NOMO-1 treated with dmso at 0.1 percent for 144 hours (cell line): ENCODE measurements around the gene PDLIM1.
A peak's percentile ranks its signal among the peaks of the same experiment; 100 is the strongest.
"Not testable (repeated sequence)": the region's sequence is repeated elsewhere in the genome, so short reads cannot be mapped to it uniquely, and the experiment has no call there.

Experiments
- DNase-seq: peaks from one replicate; lab custom pipeline; 2025; ENCODE audit not compliant: unreplicated experiment; lab: John Stamatoyannopoulos, UW

The PDLIM1 gene

DNA sequence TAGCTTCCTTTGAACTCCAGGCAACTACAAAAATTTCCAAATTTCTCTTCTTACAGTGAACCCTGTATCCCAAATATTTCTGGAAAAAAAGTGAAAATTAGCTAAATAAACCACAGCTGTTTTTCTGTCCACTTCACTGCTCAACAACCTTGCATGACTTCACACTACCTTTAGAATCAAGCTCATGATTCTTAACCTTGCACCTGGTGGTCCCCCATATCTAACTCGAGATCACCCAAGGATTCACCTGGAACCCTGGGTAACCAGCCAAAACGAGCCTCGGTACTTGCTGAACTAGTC lies 47.5 kb downstream of the PDLIM1 start:
- no peak for DNase-seq

DNA sequence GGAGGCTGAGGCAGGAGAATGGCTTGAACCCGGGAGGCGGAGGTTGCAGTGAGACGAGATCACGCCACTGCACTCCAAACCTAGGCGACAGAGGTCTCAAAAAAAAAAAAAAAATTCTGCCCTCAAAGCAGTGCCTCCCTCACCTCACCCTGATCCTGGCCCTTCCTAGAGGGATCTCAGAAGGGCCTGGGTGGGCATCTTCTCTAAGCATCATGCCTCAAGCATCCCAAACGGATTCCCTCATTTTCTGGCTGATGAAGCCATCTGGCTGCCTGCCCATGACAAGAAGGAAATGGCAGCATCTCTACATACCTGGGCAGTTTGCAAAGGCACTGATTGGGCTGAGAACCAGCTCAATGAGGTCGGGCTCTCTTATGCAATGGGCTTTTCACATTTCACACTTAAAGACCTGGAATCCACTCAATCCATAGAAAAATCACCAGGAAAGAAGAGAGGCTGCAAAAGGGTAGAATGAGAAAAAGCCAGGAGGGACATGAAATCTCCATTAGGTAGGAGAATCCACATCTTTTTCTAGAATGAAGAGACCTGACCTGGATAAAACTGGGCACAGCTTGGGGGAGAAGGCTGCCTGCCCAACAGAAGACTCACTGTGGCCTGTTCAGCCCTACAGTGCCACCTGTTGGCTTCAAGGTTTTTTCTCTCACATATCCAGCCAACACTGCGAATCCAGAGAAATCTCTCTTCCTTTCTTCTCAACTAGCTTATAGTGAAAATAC lies 48.1 kb downstream of the PDLIM1 start:
- DNase-seq: no peak

DNA sequence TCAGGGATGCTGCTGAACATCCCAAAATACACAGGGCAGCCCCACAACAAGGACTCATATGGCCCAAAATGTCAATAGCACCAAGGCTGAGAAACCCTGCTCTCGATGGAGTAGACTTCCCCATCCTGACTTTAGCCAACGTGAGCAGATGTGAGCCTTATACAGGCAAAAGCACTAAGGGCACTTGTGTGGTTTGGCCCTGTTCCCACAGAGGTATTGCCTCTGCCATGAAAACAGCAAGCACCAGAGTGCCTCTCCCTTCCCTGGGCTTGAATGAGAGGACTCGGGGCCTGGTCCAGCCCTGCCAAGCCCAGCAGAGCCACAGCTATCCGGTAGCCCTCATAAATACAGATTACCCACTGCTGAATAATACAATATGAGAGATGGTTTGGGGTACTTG lies 49.3 kb downstream of the PDLIM1 start:
- no peak for DNase-seq

DNA sequence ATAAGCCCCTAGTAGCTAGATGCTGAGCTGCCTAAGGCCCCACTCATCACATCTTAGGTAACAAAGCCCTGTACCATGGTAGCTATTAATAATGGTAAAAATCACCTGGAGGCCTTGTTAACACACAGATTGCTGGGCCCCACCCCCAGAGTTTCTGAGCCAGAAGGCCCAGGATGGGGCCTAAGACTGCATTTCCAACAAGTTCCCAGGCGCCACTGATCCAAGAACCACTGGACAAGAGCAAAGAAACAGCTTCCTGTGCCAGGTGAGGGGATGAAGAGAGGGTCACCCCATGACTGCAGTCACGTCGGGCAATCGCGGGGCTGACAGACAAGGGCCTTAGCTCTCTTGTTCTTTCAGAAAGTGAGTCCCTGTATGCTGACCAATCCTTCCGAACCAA lies 50.0 kb downstream of the PDLIM1 start:
- DNase-seq: no peak

DNA sequence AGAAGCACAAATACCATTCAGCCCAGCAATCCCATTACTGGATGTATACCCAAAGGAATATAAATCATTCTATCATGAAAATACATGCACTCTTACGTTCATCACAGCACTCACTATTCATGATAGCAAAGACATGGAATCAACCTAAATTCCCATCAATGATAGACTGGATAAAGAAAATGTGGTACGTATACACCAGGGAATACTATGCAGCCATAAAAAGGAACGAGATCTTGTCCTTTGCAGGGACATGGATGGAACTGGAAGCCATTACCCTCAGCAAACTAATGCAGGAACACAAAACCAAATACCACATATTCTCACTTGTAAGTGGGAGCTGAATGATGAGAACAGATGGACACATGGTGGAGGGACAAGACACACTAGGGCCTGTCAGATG lies 50.7 kb downstream of the PDLIM1 start:
- DNase-seq: not testable (repeated sequence)

DNA sequence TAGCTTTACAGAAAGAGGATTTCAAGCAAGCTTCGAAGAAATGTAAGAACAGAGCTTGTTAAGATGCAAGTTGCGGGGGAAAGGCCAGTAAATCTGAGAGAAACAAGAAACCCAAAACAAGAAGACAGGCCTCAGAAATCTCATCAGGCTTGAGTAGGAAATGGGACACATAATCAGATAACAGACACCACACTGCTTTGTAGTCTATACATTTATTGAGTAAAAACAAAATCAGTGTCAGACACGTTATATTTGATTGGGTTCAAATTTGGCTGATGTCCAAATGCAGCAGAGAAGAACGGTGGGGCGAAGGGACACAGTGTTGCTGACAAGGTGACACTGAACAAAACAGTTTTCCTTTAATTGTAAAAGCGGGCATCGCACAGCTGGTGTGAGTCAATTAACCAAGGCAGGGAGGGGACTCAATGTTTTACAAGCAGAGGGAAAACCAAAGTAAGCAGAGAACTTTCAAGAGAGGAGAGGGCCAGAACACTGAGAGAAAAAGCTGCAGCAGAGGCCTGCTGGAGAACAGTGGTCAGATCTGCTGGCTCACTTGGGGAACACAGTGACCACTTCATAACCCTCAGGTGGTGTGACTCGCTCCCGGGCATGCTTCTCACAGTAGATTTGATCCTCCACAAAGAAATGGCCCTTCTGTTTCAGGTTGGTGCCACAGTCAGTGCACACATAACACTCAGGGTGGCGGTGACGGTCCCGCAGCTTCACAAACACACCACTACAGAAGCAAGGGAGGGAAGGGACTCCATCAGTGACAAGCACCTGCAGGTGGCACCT lies 53.2 kb downstream of the PDLIM1 start:
- no peak for DNase-seq

DNA sequence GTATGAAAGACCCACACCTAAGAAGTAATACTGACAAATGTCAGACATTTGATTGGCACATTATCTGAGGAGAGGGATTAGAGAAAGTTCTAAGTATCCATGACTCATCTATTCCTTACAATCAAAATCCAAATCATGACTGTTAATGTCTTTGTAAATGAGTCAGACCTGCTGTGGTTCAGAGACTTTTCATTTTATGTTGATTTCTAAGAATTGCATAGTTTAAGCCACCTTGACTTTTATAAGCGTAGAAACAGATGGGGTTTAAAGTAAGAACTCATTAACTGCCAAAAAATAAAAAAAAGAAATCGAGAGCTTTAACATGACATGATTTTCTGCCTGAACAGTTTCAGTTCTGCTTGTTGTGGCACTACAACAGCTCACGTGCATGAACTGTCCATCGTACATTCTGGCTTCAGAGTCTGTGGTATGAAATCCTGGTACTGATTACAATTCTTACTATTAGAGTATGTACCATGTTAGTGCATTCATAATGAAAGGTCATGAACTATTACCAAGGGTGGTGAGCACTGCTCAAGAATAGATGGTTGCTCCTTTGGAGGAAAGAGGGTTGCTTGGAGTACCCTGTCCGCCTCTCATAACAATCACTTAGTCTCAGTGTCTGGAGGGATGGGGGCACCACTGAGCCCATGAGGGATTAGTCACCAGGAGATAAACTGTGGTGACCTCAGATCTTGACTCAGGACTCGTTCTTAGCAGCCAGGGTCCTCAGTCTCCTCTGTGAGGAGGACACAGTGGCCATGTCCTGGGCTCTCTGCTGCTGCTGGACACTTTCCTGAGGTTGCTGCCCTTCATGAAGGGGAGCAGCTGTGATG lies 54.5 kb downstream of the PDLIM1 start:
- peak; percentile 34 for DNase-seq

DNA sequence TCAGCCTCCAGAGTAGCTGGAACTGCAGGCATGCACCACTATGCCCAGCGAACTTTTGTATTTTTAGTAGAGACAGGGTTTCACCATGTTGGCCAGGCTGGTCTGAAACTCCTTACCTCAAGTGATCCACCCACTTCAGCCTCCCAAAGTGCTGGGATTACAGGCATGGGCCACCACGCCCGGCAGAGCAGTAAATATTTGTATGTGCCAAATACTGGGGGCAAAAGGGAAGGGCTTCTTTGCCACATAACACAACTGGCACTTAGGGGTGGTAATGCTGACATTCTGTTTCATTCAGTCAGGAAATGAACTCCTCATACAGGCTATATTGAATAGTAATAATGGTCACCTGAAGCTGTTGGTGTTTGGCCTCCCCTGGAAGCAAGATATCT lies 55.1 kb downstream of the PDLIM1 start:
- no peak for DNase-seq

DNA sequence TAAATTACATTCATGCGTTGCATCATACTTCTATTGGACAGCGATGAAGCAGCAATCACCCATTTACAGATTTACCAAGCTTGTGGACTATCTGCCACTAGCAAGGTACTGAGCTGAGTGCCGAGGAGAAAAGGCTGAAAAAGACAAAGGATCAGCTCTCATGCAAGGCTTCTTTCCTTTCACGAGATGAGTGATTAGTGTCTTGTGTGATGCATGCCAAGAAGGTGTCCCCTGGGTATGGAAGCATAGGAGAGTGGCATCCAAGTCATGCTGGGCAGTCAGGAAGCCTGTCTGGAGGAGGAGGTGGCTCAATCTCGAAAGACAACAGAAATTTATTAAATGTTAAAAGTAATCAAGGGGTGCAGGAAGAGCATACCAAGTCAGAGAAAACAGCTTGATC lies 55.9 kb downstream of the PDLIM1 start:
- DNase-seq: no peak

DNA sequence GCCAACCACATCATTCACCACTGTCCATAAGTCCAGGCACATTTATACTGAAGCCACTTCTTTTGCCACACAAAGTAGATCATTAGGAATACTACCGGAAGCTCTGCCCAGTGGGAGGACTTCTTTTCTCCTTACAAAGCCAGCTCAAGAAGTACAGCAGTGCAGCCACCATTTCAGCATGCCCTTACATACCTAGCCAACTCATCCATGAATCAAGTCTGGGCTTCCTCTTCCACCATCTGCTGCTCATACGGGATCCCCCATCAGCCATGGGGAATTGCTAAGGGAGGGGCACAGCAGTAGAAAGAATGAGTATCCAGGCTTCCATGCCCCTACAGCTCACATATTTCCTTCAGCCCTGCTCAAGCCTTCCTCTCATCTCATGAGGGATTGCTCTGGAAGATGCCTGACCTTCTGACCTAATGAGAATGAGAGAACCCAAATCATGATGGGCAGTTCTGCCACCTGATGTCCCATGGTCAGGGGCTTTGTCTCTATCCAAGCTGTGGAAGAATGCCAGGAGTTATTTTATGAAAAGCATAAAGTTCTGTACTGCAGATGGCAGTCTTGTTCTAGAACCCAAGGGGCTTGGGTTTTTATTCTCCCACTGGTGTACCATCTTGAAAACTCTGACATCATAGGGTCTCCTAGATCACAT lies 57.3 kb downstream of the PDLIM1 start:
- DNase-seq: no peak

DNA sequence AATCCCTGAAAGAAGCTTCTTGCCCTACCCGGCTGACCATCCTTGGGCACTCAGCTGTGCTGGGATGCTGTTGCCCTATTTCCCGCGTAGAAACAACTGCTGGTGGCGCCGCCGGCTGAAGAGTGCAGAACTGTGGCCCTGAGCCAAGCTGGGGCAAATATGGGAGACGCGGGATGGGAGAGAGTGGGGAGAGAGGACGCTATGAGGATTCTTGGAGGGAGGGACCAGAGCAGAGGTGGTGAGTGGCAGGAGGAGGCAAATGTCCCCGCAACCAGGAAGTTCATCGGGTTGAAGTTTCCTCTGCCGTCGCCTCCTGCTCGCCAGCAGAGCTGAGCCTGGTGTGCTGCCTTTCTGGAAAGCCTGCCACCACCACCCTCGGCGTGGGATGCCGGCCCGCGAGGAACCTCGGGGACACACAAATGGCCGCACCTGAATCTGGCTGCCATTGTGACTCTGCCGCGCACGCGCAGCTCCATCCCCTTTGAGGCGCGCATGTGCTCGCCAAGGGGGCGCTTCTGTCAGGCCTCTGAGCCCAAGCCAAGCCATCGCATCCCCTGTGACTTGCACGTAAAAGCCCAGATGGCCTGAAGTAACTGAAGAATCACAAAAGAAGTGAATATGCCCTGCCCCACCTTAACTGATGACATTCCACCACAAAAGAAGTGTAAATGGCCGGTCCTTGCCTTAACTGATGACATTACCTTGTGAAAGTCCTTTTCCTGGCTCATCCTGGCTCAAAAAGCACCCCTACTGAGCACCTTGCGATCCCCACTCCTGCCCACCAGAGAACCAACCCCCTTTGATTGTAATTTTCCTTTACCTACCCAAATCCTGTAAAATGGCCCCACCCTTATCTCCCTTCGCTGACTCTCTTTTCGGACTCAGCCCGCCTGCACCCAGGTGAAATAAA lies 59.9 kb downstream of the PDLIM1 start:
- not testable (repeated sequence) for DNase-seq

DNA sequence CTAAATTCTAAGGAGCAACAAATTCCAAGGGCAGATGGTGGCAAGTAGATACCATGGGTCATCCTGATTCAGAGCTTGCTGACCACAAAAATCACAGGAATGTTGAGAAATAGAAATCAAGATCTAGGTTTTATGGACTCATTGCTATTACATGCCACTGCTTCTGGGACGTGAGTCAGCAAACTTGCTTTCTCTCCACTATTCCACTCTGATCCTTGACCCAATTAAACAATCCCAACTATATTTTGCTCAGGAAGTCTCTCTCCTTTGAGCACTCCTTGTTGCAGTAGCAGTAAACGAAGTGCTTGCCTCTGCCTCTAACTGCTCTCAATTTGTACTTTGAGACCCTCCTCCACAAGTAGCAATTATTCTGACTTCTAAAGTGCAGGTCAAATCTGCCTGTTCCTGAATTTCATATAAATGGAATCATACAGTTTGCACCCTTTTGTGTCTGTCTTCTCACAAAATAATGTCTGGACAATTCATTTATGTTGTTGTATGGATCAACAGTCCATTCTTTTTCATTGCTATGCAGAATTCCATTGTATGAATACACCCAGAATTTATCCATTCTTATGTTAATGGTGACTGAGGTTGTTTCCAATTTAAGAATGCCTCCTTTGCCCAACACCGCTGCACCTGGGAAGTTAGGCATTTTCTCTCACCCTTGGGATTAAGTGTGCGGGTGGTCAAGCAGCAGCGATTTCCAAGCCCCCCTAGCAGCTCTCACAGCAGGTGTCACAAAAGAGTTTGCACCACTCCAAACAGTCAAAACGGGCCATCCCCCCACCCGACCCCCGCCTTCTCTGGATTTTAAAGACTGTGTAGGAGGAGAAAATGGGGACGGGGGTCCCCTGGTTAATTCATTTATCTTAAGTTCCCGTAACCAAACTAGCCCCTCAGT lies 60.8 kb downstream of the PDLIM1 start:
- no peak for DNase-seq

DNA sequence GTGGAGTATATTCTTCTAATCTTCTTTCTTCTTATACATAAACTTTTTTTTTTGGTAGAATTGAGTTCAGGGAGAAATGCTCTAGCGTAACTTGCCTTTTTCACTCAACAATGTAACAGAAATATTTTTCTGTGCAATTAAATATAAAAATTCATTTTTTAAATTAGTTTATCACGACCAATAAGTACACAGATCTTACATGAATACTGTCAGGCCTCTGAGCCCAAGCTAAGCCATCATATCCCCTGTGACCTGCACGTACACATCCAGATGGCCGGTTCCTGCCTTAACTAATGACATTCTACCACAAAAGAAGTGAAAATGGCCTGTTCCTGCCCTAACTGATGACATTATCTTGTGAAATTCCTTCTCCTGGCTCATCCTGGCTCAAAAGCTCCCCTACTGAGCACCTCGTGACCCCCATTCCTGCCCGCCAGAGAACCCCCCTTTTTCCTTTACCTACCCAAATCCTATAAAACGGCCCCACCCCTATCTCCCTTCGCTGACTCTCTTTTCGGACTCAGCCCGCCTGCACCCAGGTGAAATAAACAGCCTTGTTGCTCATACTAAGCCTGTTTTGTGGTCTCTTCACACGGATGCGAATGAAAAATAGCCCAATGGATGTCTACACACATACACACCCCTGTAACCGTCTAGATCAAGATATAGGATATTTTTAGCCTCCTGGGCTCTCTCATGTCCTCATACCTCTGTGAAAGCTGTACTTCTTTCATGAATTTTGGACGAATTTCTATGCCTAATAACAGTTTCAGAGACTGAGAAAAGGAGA lies 61.7 kb downstream of the PDLIM1 start:
- not testable (repeated sequence) for DNase-seq

DNA sequence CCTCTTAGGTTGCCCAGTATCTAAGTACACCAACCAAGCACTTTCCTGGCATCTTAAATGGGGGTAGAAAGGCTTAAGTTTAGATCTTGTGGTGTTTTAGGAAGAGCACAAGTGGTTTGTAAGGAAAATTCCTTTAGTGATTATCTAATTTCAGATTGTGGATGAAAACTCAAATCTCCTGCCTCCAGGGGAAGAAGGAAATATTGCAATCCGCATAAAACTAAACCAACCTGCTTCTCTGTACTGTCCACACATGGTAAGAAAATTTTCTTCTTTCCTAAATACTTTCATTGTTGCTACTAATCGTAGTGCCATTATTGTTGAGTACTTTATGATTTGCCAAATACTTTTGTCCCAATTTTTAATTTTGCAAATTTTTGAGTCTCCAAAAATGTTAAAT lies 65.7 kb downstream of the PDLIM1 start:
- no peak for DNase-seq

DNA sequence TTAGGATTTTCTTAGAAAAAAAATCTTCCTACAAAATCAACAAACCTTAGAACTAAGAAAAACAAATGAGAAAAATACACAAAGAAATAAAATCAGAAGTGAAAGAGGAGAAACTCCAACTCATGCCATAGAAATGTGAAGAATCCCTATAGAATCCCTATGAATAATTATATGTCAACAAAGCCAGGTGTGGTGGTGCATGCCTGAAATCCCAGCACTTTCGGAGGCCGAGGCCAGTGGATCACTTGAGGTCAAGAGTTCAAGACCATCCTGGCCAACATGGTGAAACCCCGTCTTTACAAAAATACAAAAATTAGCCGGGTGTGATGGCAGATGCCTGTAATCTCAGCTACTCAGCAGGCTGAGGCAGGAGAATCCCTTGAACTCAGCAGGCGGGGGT lies 69.7 kb downstream of the PDLIM1 start:
- DNase-seq: no peak

DNA sequence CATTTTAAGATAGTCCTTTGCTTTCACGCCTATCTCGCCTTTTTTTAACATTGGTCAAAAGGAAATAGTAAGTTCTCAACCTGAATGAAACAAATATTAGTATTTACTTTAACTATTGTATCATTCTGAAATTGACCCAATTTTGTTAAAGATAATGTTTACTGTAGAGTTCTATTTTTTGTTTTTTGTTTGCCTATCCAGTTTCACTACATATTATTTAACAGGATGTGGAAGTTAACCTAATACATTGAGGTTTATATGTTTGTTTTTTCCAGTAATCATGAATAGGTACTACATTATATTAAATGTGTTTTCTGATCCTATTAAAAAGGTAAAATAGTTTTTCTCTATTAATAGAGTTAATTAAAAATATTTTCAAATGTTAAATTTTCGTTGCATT lies 70.3 kb downstream of the PDLIM1 start:
- DNase-seq: no peak

DNA sequence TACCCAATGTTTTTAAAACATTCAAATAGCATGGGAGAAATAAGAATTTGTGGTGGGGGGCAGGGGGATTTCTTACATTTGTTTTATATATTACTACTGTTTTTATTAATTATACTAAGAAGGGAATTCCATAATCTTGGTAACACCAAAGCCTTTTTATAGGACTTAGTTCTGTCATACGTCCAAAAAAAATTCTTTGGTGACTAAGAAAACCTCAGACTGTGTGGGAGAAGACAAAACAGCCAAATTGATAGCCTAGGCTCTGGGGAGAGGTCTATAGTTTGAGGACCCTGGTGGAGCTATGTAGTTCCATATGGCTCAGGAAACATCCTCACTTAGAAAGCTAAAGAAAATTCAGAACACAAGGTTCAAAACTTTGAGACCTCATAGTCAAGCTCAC lies 73.3 kb downstream of the PDLIM1 start:
- no peak for DNase-seq

DNA sequence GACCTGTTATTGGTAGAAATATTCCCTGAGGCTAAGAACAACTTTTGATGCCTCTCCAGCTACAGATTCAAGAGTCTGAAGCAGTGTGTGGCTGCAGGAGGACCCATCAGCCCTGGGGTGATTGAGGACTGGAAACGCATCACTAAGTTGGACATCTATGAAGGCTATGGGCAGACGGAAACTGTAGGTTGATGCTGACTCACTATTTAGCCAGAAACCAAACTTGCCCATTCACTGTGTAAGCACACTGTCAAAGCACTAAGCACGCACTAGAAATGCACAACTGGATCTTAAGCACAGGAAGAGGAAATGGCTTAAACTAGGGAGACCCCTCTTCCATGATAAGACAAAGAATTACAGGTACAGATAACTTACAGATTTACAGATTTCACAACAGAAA lies 76.0 kb downstream of the PDLIM1 start:
- no peak for DNase-seq

DNA sequence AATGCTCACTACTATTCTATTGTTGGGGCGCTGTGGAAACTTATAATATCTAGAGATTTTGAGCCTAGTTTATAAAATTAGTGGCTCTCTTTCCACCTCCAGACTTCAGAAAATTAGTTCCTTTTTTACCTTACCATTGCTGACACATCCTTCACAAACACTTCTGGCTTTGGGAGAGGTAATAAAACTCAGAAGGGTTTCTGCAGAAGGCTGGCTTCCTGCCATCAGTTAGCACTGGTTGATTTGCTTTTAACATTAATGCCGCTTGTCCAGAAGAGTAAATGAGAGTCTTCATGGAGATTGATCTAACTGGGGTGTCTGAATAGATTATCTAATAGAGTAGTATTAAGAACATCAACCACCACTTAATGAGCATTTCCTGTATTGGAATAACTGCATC lies 76.4 kb downstream of the PDLIM1 start:
- DNase-seq: no peak
